ENCODE measurements around the gene NHSL1. TPM values are rescaled to one million over a fixed set of nuclear protein-coding genes. Genes with fewer than 3 reads are reported as not detected.

The NHSL1 gene
- polyA plus RNA-seq, 1 donor: 49.5 TPM

DNA sequence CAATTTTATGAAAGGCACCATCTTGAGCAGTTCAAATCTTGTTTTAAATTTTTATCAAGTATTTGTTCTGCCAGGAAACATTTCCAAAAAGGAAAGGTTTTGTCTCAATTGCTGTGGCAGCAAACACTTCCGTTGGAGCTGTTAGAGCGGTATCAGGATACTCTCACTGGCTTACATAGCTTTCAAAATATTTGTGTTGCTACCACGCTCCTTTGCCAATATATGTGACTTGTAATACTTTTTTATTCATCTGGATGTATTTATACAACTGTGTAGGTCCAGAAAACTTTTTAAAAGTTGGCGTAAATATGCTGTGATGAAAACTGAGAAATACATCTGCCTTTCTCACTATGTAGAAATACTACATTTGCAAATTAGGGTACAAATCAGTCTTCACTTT, 37.8 kb upstream of the NHSL1 start:
- no peaks in the 10 kb centered on the region for H3K36me3 ChIP-seq (ENCODE audit: control insufficient read depth, insufficient read depth, low read length)
- H3K9me3 ChIP-seq (ENCODE audit: control insufficient read depth, low read depth, low read length): no peaks in the 10 kb centered on the region
- DNase-seq: no peak
- H3K27ac ChIP-seq (ENCODE audit: low read length): no peak overlapping the region
- WGBS (ENCODE audit: insufficient coverage, low lambda C conversion rate): 70% methylated on average over 2 of the region's 4 CpGs
- H3K27me3 ChIP-seq (ENCODE audit: control insufficient read depth, insufficient read depth, low read length): no peaks in the 10 kb centered on the region
- H3K4me3 ChIP-seq (ENCODE audit: low read length): no peak overlapping the region
- H3K4me1 ChIP-seq (ENCODE audit: control insufficient read depth, insufficient read depth, low read length): peaks cover 20% of the 10 kb centered on the region

DNA sequence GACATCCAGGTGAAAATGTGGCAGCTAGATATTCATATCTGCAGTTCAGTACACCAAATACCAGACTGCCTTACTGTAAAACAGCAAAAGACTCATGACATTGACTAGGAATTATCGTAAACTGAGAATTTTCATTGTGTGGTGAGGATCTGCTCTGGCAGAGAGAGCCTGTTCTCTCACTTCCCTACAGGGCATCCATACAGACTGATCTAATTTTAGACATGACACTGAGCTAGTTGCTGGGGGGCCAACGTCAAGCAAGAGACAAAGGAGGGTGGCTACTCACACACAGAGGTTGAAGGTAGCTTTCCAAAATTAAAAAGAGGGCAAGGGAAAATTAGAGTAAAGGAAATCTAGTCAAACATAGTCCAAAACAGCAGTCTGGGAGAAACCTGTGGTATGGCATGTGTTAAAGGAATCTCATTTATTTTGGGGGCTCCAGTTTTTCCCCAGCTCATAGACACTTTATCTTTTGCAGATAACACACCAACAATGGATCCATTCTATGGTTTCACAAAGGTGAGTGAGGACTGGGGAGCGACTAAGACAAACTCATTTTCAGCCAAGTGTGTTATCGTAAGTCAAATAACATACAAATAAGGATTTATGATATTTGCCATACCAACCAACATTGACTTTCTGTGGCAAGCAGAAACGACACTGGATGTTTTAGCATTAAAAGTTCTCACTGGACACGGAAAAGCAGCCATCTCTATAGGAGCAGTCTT, 36.6 kb upstream of the NHSL1 start:
- H3K36me3 ChIP-seq (ENCODE audit: control insufficient read depth, insufficient read depth, low read length): no peaks in the 10 kb centered on the region
- WGBS (ENCODE audit: insufficient coverage, low lambda C conversion rate): 20% methylated on average over 1 of the region's 6 CpGs
- no peak overlapping the region for H3K27ac ChIP-seq (ENCODE audit: low read length)
- no peaks in the 10 kb centered on the region for H3K9me3 ChIP-seq (ENCODE audit: control insufficient read depth, low read depth, low read length)
- H3K4me1 ChIP-seq (ENCODE audit: control insufficient read depth, insufficient read depth, low read length): peaks cover 16% of the 10 kb centered on the region
- no peak overlapping the region for H3K4me3 ChIP-seq (ENCODE audit: low read length)
- H3K27me3 ChIP-seq (ENCODE audit: control insufficient read depth, insufficient read depth, low read length): no peaks in the 10 kb centered on the region
- DNase-seq: no peak

DNA sequence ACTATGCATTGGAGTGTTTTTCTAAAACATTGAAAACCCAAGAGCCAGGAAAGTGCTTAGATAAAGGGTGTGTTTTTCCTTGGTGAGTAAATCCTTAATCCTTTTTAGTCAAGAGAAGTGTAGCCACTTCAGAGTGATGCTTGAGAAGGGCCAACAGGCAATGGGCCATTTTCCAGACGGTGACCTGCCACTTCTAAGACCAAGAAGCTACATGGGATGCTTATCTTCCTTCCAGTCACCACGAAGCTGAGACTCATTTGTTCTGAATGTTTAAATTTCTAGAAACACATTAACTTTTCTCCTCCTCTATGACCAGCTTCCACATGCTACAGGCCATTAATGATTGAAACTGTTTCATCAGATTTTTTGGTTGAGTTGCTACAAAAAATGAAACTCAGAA, 34.4 kb upstream of the NHSL1 start:
- Histone ChIP-seq H3K27me3 (ENCODE audit: control insufficient read depth, insufficient read depth, low read length) (no peaks in the 10 kb centered on the region), H3K4me3 (ENCODE audit: low read length) (no peak overlapping the region), H3K36me3 (ENCODE audit: control insufficient read depth, insufficient read depth, low read length) (no peaks in the 10 kb centered on the region), H3K27ac (ENCODE audit: low read length) (no peak overlapping the region), H3K4me1 (ENCODE audit: control insufficient read depth, insufficient read depth, low read length) (peaks cover 12% of the 10 kb centered on the region), H3K9me3 (ENCODE audit: control insufficient read depth, low read depth, low read length) (no peaks in the 10 kb centered on the region)
- no peak for DNase-seq
- no CpG with 5 or more reads among the region's 2 CpGs for WGBS (ENCODE audit: insufficient coverage, low lambda C conversion rate)

DNA sequence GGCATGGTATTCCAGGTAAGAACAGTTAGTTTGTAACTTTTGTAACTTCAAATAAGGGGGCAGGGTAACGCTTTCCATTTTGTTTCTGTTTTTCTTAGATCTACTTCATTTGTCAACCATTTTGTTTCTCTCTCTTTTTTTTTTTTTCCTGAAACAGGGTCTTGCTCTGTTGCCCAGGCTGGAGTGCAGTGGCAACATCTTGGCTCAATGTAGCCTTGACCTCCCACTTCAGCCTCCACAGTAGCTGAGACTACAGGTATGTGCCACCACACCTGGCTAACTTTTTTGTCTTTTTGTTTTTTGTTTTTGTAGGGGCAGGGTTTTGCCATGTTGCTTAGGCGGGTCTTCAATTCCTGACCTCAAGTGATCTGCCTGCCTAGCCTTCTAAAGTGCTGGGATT, 32.1 kb upstream of the NHSL1 start:
- no peak overlapping the region for H3K27ac ChIP-seq (ENCODE audit: low read length)
- no peaks in the 10 kb centered on the region for H3K27me3 ChIP-seq (ENCODE audit: control insufficient read depth, insufficient read depth, low read length)
- no peaks in the 10 kb centered on the region for H3K36me3 ChIP-seq (ENCODE audit: control insufficient read depth, insufficient read depth, low read length)
- H3K4me1 ChIP-seq (ENCODE audit: control insufficient read depth, insufficient read depth, low read length): peaks cover 8% of the 10 kb centered on the region
- no peak for DNase-seq
- H3K4me3 ChIP-seq (ENCODE audit: low read length): no peak overlapping the region
- WGBS (ENCODE audit: insufficient coverage, low lambda C conversion rate): 100% methylated on average over 1 of the region's 2 CpGs
- H3K9me3 ChIP-seq (ENCODE audit: control insufficient read depth, low read depth, low read length): no peaks in the 10 kb centered on the region

DNA sequence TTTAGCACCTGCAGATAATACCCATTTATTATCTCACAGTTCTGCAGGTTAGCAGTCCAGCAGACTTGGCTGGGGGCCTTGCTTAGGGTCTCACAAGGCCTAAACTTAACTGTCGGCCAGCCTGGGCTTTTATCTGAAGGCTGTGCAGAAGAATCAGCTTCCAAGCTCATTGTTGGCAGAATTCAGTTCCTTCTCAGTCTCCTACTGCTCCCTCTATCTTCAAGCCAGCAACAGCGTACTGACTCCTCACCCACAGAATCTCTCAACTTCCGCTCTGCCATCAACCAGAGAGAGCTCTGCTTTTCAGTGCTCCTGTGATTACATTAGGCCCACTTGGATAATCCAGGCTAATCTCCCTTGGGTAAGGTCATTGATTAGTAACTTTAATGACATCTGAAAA, 30.2 kb upstream of the NHSL1 start:
- DNase-seq: no peak
- Histone ChIP-seq H3K4me3 (ENCODE audit: low read length) (no peak overlapping the region), H3K9me3 (ENCODE audit: control insufficient read depth, low read depth, low read length) (no peaks in the 10 kb centered on the region), H3K27me3 (ENCODE audit: control insufficient read depth, insufficient read depth, low read length) (no peaks in the 10 kb centered on the region), H3K36me3 (ENCODE audit: control insufficient read depth, insufficient read depth, low read length) (no peaks in the 10 kb centered on the region), H3K27ac (ENCODE audit: low read length) (no peak overlapping the region), H3K4me1 (ENCODE audit: control insufficient read depth, insufficient read depth, low read length) (no peaks in the 10 kb centered on the region)
- 80% methylated on average over 1 of the region's 3 CpGs for WGBS (ENCODE audit: insufficient coverage, low lambda C conversion rate)

DNA sequence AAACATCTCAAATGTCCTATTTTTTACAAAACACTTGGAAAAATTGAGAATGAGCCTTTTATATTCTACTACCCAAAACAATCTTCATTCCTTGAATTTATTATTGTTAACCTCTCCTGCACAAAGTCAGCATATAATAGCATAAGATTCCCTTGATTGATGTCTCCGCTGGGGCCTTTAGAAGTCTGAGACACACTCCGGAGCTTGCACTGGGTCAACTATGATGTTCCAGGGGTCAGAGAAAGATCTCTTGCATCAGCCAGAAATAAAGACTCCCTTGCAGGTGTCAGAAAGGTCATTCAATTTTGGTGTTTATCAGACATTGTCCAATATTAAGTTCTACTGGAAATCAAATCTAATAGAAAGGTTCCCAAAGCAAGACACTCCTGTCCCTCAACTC, 29.7 kb upstream of the NHSL1 start:
- no peak overlapping the region for H3K27ac ChIP-seq (ENCODE audit: low read length)
- no peak for DNase-seq
- H3K36me3 ChIP-seq (ENCODE audit: control insufficient read depth, insufficient read depth, low read length): no peaks in the 10 kb centered on the region
- H3K4me3 ChIP-seq (ENCODE audit: low read length): no peak overlapping the region
- H3K4me1 ChIP-seq (ENCODE audit: control insufficient read depth, insufficient read depth, low read length): no peaks in the 10 kb centered on the region
- 80% methylated on average over 1 of the region's 2 CpGs for whole genome bisulfite sequencing (ENCODE audit: insufficient coverage, low lambda C conversion rate)
- no peaks in the 10 kb centered on the region for H3K9me3 ChIP-seq (ENCODE audit: control insufficient read depth, low read depth, low read length)
- no peaks in the 10 kb centered on the region for H3K27me3 ChIP-seq (ENCODE audit: control insufficient read depth, insufficient read depth, low read length)

DNA sequence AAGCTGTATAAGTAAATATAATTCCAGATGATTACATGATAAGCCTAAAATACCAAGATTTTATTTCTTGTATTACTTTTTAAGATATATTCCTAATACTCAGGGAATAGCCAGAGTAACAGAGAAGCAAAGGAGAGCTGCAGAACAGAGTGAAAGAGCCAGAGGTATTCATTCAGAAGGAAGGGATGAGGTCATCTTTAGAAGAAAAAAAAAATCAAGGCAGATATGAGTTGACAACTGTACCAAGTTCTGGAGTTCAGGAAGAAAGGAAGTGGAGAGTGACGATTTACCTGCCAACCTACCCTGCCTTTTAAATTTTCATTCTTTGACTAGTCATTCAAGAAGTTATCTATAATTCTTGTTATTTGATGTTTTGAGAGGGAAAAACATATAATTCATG, 28.8 kb upstream of the NHSL1 start:
- no peaks in the 10 kb centered on the region for H3K36me3 ChIP-seq (ENCODE audit: control insufficient read depth, insufficient read depth, low read length)
- WGBS (ENCODE audit: insufficient coverage, low lambda C conversion rate): 60% methylated on average over 1 of the region's 1 CpG
- H3K4me1 ChIP-seq (ENCODE audit: control insufficient read depth, insufficient read depth, low read length): no peaks in the 10 kb centered on the region

DNA sequence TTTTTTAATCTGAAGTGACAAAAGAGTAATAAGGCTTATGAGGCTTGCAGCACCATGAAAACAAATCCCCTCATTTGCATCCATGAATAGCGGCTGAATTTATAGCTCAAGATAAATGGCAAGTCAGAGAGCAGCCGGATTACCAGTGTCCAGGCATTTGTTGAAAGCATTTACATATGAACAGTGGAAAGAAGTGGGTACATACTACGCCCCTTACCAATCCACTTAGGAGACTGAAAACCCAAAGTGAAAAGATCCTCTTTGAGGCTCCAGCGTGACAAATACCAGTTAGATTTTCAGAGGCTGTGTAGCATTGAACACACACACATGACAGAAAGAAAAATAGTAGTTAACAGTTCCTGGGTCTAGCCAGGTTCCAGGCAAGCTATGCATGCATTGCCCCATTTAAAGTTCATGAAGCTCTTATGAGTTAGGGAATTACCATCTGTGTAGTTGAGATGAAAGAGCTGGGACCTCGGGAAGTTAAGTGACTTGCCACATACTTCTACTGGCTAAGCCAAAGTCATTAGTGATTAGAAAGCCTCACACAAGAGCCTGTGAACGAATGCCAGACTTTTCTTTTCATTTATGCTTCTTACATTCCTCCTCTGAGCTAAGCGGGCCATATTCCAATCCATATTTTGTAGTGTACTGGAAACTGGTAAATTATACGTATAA, 28.3 kb upstream of the NHSL1 start:
- Histone ChIP-seq H3K27ac (ENCODE audit: low read length) (no peak overlapping the region), H3K27me3 (ENCODE audit: control insufficient read depth, insufficient read depth, low read length) (no peaks in the 10 kb centered on the region), H3K9me3 (ENCODE audit: control insufficient read depth, low read depth, low read length) (no peaks in the 10 kb centered on the region), H3K36me3 (ENCODE audit: control insufficient read depth, insufficient read depth, low read length) (no peaks in the 10 kb centered on the region), H3K4me1 (ENCODE audit: control insufficient read depth, insufficient read depth, low read length) (no peaks in the 10 kb centered on the region), H3K4me3 (ENCODE audit: low read length) (no peak overlapping the region)
- no peak for DNase-seq
- WGBS (ENCODE audit: insufficient coverage, low lambda C conversion rate): 20% methylated on average over 1 of the region's 8 CpGs

More for the DNA sequence above, 28.8 kb upstream of the NHSL1 start:
- Histone ChIP-seq H3K4me3 (ENCODE audit: low read length) (no peak overlapping the region), H3K27me3 (ENCODE audit: control insufficient read depth, insufficient read depth, low read length) (no peaks in the 10 kb centered on the region), H3K9me3 (ENCODE audit: control insufficient read depth, low read depth, low read length) (no peaks in the 10 kb centered on the region), H3K27ac (ENCODE audit: low read length) (no peak overlapping the region)
- DNase-seq: no peak

DNA sequence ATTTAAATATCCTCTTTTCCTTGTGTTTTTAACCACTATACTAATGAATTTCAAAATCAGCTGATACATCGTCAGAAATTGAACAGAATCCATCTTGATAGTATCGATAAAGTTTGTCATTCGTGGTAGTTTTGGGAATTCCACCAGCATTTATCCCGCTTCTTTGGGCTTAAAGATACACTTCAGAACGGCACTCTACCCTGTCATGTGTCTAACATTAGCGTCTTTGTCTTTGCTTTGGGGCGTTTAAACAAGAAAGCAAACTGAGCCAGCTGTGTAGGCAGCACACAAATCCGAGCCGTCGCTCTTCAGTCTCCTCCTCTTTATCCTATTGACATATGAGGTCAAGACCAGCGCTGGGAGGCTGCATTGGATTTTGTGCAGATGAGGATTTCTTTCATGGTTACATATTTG, 27.5 kb upstream of the NHSL1 start:
- Histone ChIP-seq H3K27ac (ENCODE audit: low read length) (no peak overlapping the region), H3K4me1 (ENCODE audit: control insufficient read depth, insufficient read depth, low read length) (peaks cover 4% of the 10 kb centered on the region), H3K4me3 (ENCODE audit: low read length) (no peak overlapping the region), H3K27me3 (ENCODE audit: control insufficient read depth, insufficient read depth, low read length) (no peaks in the 10 kb centered on the region), H3K9me3 (ENCODE audit: control insufficient read depth, low read depth, low read length) (no peaks in the 10 kb centered on the region), H3K36me3 (ENCODE audit: control insufficient read depth, insufficient read depth, low read length) (no peaks in the 10 kb centered on the region)
- 43% methylated on average over 5 of the region's 11 CpGs for WGBS (ENCODE audit: insufficient coverage, low lambda C conversion rate)
- DNase-seq: no peak

DNA sequence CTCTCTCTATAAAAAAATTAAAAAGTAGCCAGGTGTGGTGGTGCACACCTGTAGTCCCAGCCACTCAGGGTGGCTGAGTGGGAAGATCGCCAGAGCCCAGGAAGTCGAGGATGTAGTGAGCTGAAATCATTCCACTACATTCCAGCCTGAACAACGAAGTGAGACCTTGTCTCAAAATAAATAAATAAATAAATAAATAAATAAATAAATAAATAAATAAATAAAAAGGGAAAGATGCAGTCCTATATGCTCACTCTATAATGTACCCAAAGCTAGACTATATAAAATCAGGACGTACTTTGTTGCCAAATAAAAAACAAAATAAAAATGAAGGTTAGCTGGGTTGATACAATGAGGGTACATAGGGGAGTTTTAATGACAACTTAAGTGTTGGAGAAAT, 26.1 kb upstream of the NHSL1 start:
- no peaks in the 10 kb centered on the region for H3K36me3 ChIP-seq (ENCODE audit: control insufficient read depth, insufficient read depth, low read length)
- no peak for DNase-seq
- no peaks in the 10 kb centered on the region for H3K9me3 ChIP-seq (ENCODE audit: control insufficient read depth, low read depth, low read length)
- H3K4me1 ChIP-seq (ENCODE audit: control insufficient read depth, insufficient read depth, low read length): peaks cover 4% of the 10 kb centered on the region
- 85% methylated on average over 2 of the region's 4 CpGs for WGBS (ENCODE audit: insufficient coverage, low lambda C conversion rate)
- no peak overlapping the region for H3K4me3 ChIP-seq (ENCODE audit: low read length)
- no peaks in the 10 kb centered on the region for H3K27me3 ChIP-seq (ENCODE audit: control insufficient read depth, insufficient read depth, low read length)
- no peak overlapping the region for H3K27ac ChIP-seq (ENCODE audit: low read length)

DNA sequence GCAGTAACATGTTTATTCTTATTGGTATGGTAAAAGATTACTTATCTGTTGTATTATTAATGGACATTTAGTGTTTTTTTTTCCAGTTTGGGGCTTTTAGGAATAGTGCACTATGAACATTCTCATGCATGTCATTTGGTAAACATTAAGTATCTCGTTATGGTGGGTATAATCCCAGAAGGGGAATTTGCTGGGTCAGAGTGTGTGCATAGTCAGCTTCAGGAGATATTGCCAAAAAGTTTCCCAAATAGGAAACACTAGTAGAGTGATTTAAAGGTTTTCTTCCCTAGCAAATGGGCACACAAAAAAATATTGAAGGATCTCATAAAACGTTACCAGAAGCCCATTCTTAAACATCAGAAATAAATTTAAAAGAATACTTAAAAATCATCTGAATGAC, 25.2 kb upstream of the NHSL1 start:
- Histone ChIP-seq H3K27me3 (ENCODE audit: control insufficient read depth, insufficient read depth, low read length) (no peaks in the 10 kb centered on the region), H3K36me3 (ENCODE audit: control insufficient read depth, insufficient read depth, low read length) (no peaks in the 10 kb centered on the region), H3K4me3 (ENCODE audit: low read length) (no peak overlapping the region), H3K9me3 (ENCODE audit: control insufficient read depth, low read depth, low read length) (no peaks in the 10 kb centered on the region), H3K27ac (ENCODE audit: low read length) (no peak overlapping the region), H3K4me1 (ENCODE audit: control insufficient read depth, insufficient read depth, low read length) (peaks cover 4% of the 10 kb centered on the region)
- no peak for DNase-seq
- WGBS (ENCODE audit: insufficient coverage, low lambda C conversion rate): 90% methylated on average over 1 of the region's 2 CpGs
